Neutrophil (primary cell): ENCODE data around the gene ZNF511.

Source experiments
- H3K27ac ChIP-seq: fragments of 200-600 bp; sonication (generic); 2 replicates; pipeline ENCODE4 v1.5.1; 2016; ENCODE audit warnings: mild to moderate bottlenecking, moderate library complexity
- H3K27me3 ChIP-seq: fragments of 200-600 bp; sonication (generic); 2 replicates; pipeline ENCODE4 v1.6.0; 2016; ENCODE audit warnings: mild to moderate bottlenecking
- H3K36me3 ChIP-seq: fragments of 200-600 bp; sonication (generic); 2 replicates; pipeline ENCODE4 v1.5.1; 2017
- H3K4me1 ChIP-seq, 2 experiments: fragments of 200-600 bp in 1 of 2; sonication (generic) in 1 of 2; 1 replicate in 1 of 2; 2 replicates in 1 of 2; pipeline versions ENCODE4 v1.5.1 to v1.6.1; 2013 to 2016; ENCODE audit warnings: low read depth in 1 of 2, low read length in 1 of 2, mild to moderate bottlenecking in 1 of 2, moderate library complexity in 1 of 2; ENCODE audit not compliant: control insufficient read depth in 1 of 2, insufficient read depth in 1 of 2
- H3K4me3 ChIP-seq, 2 experiments: fragments of 200-600 bp in 1 of 2; sonication (generic) in 1 of 2; 1 replicate in 1 of 2; 2 replicates in 1 of 2; pipeline ENCODE4 v1.5.1; 2013 to 2016; ENCODE audit warnings: low read depth in 1 of 2, low read length in 1 of 2, mild to moderate bottlenecking in 1 of 2, moderate library complexity in 1 of 2
- H3K9me3 ChIP-seq: fragments of 200-600 bp; sonication (generic); 2 replicates; pipeline ENCODE4 v1.5.1; 2016
- TF ChIP-seq, protein P1 (sequence below): fragments of 200-600 bp; sonication (generic); IDR thresholded peaks from 2 replicates; pipeline ENCODE4 v1.5.1; 2016; ENCODE audit warnings: antibody characterized with exemption

Gene ZNF511

DNA sequence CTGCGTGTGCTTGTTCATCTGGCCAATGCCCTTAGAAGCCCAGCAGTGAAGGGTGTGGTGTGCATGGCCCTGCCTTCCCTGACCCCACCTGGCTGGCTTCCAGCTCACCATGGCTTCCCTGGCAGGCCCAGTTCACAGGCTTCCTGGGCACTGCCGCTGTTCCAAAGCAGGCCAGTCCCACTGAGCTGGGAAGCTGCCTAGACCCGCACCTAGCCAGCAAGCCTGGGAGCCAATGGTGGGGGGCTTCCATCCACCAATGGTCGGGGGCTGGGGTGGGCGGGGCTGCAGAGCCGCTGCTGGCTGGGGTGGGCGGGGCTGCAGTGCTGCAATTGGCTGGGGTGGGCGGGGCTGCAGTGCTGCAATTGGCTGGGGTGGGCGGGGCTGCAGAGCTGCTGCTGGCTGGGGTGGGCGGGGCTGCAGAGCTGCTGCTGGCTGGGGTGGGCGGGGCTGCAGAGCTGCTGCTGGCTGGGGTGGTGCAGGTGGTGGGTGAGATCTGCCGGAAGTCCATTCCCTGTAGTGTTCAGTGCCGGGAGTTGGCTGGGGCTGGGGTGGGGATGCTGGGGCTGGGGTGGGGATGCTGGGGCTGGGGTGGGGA lies 15.6 kb downstream of the ZNF511 start:
- H3K9me3 ChIP-seq = no peaks in the 10 kb centered on the region
- peaks cover 90% of the 10 kb centered on the region for H3K27me3 ChIP-seq
- no peak overlapping the region for H3K27ac ChIP-seq
- H3K36me3 ChIP-seq = no peaks in the 10 kb centered on the region
- TF ChIP-seq, protein P1, sequence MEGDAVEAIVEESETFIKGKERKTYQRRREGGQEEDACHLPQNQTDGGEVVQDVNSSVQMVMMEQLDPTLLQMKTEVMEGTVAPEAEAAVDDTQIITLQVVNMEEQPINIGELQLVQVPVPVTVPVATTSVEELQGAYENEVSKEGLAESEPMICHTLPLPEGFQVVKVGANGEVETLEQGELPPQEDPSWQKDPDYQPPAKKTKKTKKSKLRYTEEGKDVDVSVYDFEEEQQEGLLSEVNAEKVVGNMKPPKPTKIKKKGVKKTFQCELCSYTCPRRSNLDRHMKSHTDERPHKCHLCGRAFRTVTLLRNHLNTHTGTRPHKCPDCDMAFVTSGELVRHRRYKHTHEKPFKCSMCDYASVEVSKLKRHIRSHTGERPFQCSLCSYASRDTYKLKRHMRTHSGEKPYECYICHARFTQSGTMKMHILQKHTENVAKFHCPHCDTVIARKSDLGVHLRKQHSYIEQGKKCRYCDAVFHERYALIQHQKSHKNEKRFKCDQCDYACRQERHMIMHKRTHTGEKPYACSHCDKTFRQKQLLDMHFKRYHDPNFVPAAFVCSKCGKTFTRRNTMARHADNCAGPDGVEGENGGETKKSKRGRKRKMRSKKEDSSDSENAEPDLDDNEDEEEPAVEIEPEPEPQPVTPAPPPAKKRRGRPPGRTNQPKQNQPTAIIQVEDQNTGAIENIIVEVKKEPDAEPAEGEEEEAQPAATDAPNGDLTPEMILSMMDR = no peak
- H3K4me3 ChIP-seq = no peak overlapping the region
- H3K4me1 ChIP-seq = peaks cover 0 to 4% of the 10 kb centered on the region in 2 experiments

DNA sequence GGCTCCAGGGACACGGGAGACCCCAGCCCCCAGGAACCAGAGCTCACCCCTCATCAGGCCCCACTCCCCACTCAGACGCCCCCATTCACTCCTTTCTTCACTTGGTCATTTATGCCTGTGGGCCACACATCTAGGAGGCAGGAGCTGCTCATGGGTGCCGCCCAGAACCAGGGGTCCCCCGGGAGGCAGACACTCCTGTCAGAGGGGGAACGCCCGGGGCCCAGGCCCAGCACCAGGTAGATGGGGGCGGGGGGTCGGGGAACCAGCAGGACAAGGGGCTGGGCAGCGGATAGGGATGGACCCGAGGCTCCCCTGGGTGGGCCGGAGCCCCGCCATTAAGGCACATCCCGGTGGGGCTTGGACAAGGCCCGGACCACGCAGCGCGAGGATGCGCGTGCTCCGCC lies 16.1 kb downstream of the ZNF511 start:
- H3K27ac ChIP-seq = no peak overlapping the region
- peaks cover 0 to 8% of the 10 kb centered on the region in 2 experiments for H3K4me1 ChIP-seq
- H3K4me3 ChIP-seq = no peak overlapping the region
- H3K9me3 ChIP-seq = no peaks in the 10 kb centered on the region
- H3K27me3 ChIP-seq = peaks cover 90% of the 10 kb centered on the region
- TF ChIP-seq, protein P1 = no peak
- H3K36me3 ChIP-seq = no peaks in the 10 kb centered on the region

DNA sequence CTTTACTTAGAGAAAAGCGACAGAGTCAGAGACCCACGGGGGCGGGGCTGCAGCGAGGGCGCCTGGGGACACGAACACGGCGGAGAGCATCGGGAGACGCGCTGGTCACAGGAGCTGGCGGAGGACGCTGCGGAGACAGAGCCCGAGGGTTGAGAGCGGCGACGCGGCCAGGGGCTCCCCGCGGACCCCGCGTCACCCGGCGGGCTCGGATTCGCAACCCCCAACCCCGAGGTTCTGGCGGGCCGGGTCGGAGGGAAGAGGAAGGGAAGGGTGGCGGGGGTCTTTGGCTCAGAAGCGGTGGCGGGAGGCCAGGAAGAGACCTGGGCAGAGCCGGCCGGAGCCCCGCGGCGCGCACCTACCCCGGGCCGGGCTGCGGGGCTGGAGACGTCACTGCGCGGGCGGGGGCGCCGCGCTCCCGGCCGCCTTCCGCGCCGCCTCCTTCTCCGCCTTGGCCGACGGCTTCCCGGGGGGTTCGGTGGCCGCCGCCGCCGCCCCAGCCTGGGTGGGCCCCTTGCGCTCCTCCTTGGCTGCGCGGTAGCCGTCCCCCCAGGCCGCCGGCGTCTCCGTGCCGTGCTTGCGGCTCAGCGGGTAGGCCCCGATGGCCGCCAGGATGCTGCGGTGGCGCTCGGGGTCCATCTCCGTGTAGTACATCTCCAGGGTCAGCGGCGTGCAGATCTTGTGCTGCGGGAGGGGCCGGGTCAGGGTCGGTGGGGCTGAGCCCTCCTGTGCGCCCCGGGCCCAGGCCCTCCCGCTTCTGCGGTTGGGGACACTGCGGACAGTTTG lies 16.9 kb downstream of the ZNF511 start:
- Histone ChIP-seq H3K4me3 (no peak overlapping the region), H3K36me3 (no peaks in the 10 kb centered on the region), H3K27ac (no peak overlapping the region), H3K27me3 (peaks cover 87% of the 10 kb centered on the region), H3K9me3 (no peaks in the 10 kb centered on the region), H3K4me1 (peaks cover 0 to 9% of the 10 kb centered on the region in 2 experiments)
- TF ChIP-seq, protein P1 = no peak

DNA sequence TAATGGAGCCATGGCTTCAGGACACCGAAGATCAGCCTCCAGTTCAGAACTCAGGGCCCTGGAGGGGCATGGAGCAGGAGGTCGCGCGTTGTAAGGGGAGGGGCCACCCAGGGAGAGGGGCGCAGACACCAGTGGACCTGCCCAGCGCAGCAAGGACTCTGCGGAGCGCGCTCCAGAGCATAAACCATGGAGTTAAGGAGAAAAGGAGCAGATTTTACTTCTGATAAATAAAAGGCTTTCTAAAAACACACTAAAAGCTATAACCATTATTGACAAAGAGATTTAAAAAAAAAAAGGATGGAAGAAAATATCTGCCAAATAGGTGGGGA lies 17.5 kb downstream of the ZNF511 start:
- H3K36me3 ChIP-seq = no peaks in the 10 kb centered on the region
- H3K9me3 ChIP-seq = no peaks in the 10 kb centered on the region
- TF ChIP-seq, protein P1 = no peak
- H3K27me3 ChIP-seq = peaks cover 87% of the 10 kb centered on the region
- H3K4me1 ChIP-seq = peaks cover 0 to 9% of the 10 kb centered on the region in 2 experiments
- H3K27ac ChIP-seq = no peak overlapping the region
- no peak overlapping the region for H3K4me3 ChIP-seq

DNA sequence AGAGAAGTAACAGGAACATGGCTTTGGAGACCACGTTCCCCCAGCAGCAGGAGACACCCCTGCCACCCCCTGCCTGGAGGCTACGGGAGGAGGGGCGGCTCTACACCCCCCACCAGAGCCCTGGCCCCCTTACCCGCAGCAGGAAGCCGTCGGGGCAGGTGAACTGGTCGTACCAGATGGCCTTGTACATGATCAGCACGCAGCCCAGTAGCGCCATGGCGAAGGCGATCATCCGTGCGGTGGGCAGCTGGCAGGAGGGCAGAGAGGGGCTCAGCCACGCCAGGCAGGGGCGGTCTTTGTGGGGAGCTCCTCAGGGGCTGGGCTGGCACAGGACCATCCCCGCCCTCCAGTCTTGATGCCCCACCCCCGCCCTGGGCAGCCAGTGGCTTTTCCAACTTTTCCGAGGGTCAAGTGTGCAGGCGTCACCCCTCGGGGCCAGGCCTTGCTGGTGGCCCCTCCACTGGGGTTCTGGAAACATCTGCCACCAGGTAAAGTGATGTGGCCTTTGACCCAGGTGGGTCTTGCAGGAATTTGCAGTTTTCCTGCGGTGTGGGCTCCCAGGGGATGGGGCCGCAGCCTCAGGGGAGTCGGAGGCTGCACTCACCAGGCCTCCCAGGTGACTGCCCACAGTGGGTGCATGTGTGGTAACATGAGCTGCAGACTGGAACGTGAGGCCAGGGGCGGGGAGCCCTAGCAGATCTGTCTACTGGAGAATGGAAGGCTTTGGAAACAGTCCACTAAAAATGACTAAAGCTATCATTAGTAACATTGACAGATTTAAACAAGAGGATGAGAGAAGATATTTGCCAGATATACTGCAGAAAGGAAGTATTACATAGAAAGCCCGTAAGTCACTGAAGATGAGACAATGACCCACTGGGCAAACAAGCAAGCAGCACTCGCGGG lies 18.3 kb downstream of the ZNF511 start:
- Histone ChIP-seq H3K9me3 (no peaks in the 10 kb centered on the region), H3K27ac (no peak overlapping the region), H3K36me3 (no peaks in the 10 kb centered on the region), H3K4me1 (peaks cover 0 to 9% of the 10 kb centered on the region in 2 experiments), H3K27me3 (peaks cover 91% of the 10 kb centered on the region), H3K4me3 (no peak overlapping the region)
- TF ChIP-seq, protein P1 = no peak
